Erythroblast (primary cell): ENCODE measurements around the gene HAPSTR1.
"Not testable (repeated sequence)": the region's sequence is repeated elsewhere in the genome, so short reads cannot be mapped to it uniquely, and the experiment has no call there.

Source experiments
- DNase-seq, 2 experiments: peaks; one replicate each; lab custom pipeline; 2025; lab: John Stamatoyannopoulos, UW
- GATA1 ChIP-seq: IDR thresholded peaks from 2 replicates; pipeline ENCODE4 v1.6.1; 2011; ENCODE audit warnings: low read depth, mild to moderate bottlenecking, control low read depth, low read length, moderate library complexity
- POLR2A ChIP-seq: IDR thresholded peaks from 2 replicates; pipeline ENCODE4 v1.6.1; 2011; ENCODE audit warnings: mild to moderate bottlenecking, low read length

Gene HAPSTR1

DNA sequence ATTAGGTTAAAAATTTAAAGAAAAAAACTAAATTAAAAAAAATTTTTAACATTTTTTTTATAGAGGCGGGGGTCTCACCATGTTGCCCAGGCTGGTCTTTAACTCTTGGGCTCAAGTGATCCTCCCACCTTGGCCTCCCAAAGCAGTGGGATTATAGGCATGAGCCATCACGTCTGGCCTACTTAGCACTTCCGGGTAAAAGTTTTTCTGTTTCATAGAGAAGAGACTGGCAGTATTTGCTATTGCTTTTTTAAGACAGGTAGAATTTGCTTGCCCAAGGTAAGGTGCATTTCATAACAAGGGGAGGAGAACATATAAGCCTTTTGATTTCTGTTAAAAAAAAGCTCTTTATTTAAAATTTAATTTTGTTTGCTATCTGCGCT lies 12.0 kb upstream of the HAPSTR1 start:
- TF ChIP-seq POLR2A, result no peak
- no peak for TF ChIP-seq GATA1
- DNase-seq, result no peak

DNA sequence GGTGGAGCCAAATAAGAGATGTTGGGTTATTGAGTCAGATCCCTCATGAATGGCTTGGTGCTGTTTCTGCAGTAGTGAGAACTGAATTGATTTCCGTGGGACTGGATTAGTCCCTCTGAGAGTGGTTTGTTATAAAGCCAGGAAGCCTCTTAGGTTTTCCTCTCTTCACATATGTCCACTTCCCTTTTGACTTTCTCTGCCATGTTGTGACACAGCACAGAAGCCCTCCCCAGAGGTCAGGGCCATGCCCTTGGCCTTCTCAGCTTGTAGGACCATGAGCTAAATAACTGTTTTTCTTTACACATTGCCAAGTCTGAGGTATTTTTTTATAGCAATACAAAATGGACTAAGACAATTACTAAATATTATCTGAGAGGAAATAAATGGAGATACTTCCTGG lies 10.3 kb upstream of the HAPSTR1 start:
- TF ChIP-seq GATA1 (no peak), POLR2A (no peak)
- no peak for DNase-seq

DNA sequence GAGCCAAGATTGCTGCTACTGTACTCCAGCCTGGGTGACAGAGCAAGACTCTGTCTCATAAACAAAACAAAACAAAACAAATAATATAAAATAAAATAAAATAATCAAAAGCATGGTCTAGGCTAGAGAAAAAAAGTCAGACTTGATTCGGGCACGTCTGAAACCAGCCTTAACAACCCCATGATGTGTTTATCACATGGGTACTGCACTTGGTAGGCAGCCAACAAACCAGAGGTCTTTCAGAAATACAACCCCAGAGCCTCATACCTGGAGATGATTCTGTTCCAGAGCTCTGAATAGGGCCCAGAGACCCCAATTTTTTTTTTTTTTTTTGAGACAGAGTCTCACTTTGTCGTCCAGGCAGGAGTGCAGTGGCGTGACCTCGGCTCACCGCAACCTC lies 9.6 kb upstream of the HAPSTR1 start:
- no peak for DNase-seq
- TF ChIP-seq POLR2A, result no peak
- no peak for TF ChIP-seq GATA1

DNA sequence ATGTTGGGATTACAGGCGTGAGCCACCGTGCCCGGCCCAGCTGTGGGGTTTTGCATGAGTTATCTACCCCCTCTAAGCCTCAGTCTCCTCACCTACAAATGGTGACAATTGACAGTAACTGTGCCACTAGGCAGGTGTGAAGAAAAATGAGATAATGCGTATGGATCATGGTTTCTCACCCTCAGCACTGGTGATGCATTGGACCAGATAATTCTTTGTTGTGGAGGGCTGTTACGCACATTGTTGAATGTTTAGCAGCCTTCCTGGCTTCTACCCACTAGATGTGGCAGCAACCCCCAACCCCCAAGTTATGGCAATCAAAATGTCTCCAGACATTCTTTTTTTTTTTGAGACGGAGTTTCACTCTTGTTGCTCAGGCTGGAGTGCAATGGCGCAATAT lies 9.0 kb upstream of the HAPSTR1 start:
- TF ChIP-seq GATA1, result no peak
- no peak for TF ChIP-seq POLR2A
- DNase-seq, result no peak

DNA sequence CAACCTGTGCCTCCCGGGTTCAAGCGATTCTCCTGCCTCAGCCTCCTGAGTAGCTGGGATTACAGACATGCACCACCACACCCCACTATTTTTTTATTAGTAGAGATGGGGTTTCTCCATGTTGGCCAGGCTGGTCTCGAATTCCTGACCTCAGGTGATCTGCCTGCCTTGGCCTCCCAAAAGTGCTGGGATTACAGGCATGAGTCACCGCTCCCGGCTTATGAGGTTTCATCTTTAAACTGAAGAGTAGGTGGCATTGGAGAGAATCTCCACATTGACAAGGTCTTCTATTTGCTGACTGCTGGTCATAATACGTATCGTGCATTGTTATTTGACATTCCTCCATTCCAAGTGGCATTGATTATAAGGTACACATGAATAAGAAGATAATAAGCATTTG lies 3.7 kb upstream of the HAPSTR1 start:
- DNase-seq, result not testable (repeated sequence)

DNA sequence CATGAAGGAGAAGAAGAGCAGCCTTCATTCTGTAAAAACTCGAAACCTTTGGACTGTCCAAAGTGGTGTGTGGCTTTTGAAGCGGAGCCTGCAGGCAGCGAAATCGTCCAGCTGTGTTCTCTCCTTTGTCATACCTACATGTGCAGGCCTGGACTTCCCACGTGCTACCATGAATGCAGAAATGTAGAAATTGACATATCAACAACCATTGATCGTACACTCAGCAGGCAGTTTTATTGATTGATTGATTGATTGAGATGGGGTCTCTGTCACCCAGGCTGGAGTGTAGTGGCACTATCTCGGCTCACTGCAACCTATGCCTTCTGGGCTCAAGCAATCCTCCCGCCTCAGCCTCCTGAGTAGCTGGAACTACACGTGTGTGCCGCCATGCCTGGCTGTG lies 2.6 kb upstream of the HAPSTR1 start:
- no peak for DNase-seq
- no peak for TF ChIP-seq GATA1
- no peak for TF ChIP-seq POLR2A

DNA sequence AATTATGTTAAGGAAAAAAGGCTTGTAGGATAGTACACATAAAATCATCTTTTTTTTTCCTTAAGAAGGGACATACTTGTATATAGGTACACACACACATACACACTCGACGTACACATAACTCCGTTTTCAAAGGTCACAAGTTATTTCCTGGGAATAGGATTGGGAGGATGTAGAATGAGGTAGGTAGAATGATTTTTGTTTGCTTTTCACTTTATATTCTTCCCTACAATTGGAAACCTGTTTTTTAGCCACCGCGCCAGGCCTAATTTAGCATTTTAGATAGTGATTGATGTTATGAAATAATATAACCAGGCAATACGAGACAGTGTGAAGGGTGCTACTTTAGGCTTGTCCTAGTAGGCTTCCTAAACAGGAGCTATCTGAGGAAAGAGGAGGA lies 1.8 kb upstream of the HAPSTR1 start:
- no peak for DNase-seq
- TF ChIP-seq POLR2A, result no peak
- TF ChIP-seq GATA1, result no peak

DNA sequence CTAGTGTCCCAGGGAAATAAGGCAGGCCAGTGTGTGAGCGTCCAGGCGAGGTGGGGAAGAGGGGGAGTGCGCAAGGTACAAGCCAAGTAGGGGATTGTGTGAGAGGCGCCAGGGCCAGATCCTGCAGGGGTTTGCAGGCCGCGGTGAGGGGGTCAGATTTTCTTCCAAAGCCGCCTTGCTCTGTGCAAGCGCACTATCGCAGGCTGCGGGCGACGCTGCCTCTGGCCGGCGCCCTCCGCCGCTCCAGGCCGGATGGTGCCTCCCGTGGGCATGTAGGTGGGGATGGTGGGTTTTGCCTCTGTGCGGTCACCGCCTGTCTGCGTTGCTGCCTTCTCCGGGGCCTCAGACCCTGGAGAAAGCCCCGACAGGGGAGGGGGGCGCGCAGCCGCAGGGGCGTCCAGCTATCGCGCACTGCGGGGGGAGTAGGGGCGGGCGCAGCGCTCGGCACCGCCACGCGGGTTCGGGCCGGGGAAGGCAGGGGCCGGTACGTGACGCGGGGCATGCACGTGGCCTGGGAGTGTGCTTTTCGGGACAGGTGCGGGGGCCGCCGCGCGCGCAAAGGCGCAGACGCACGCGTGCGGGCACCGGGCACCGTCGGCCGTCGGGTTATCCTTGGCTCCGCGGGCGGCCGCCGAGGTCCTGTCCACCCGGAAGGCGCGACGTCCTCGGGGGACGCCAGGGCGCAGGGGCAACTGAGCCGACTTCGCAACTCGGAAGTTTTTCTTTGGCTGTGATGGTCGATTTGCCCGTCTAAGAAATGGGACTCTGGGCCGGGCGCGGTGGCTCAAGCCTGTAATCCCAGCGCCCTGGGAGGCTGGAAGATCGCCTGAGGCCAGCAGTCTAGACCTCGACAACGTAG lies 1.1 kb upstream of the HAPSTR1 start:
- no peak for TF ChIP-seq POLR2A
- TF ChIP-seq GATA1, result no peak
- DNase-seq, result peak; percentile 74

DNA sequence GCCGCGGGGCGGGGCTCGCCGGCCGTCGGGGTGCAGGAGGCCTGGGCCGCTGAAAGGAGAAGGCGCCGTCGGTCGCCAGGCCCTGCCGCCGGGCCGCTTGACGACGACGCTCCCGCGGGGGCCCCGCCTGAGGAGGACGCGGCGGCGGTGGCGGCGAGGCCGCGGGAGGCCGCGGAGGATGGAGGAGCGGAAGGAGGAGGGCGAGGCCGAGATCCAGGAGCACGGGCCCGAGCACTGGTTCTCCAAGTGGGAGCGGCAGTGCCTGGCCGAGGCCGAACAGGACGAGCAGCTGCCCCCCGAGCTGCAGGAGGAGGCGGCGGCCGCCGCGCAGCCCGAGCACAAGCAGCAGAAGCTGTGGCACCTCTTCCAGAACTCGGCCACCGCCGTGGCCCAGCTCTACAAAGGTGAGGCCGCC lies 430 bp downstream of the HAPSTR1 start:
- DNase-seq, result peak; percentile 73 to 85
- TF ChIP-seq GATA1 (no peak), POLR2A (no peak)

DNA sequence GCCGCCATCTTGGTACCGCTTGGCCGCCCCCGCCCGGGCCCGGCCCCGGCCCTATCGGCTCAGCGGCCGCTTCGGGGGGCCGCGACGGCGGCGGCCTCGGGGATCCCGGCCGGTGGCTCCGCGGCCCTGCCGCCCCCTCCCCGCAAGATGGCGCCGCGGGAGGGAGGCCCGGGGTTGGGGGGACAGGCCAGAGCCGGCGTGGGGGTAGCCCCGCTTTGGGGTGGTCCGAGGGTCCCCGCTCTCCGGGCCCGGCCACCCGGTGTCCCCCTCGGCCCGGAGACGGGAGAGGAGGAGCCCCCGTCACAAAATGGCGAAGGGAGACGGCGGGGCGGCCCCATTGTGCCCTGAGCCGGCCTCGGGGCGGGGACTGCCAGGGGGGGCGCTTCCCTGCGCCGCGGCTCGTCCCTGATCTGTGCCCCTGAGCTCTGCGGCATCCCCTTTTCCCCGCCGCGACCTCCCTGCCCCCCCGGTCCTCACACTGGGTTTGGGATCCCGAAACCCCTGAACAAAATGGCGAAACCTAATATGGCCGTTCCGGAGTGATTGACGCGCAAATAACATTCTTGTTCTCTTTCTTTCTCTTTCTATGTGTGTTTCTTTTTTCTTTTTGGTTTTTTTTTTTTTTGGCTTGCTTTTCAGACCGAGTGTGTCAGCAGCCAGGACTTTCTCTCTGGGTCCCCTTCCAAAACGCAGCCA lies 986 bp downstream of the HAPSTR1 start:
- peak; percentile 57 to 75 for DNase-seq
- TF ChIP-seq POLR2A (no peak), GATA1 (no peak)

DNA sequence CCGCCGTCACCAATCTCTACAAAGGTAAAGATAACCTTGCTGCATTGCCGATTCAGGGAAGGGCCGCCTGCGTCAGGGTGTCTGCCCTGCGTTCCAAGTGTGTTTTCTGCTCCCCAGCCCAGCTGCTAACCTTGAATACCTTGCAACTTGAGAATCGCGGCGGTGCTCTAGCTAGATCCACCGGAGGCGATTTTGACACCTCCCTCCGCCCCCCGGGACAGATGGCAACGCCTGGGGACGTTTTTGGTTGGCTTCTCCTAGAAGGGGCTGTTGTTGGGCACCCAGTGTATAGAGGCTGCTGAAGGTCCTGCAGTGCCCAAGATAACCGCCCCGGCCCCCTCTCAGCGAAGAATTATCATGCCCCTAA lies 1.5 kb downstream of the HAPSTR1 start:
- TF ChIP-seq POLR2A, result no peak
- TF ChIP-seq GATA1, result no peak
- DNase-seq, result peak; percentile 72 to 75

DNA sequence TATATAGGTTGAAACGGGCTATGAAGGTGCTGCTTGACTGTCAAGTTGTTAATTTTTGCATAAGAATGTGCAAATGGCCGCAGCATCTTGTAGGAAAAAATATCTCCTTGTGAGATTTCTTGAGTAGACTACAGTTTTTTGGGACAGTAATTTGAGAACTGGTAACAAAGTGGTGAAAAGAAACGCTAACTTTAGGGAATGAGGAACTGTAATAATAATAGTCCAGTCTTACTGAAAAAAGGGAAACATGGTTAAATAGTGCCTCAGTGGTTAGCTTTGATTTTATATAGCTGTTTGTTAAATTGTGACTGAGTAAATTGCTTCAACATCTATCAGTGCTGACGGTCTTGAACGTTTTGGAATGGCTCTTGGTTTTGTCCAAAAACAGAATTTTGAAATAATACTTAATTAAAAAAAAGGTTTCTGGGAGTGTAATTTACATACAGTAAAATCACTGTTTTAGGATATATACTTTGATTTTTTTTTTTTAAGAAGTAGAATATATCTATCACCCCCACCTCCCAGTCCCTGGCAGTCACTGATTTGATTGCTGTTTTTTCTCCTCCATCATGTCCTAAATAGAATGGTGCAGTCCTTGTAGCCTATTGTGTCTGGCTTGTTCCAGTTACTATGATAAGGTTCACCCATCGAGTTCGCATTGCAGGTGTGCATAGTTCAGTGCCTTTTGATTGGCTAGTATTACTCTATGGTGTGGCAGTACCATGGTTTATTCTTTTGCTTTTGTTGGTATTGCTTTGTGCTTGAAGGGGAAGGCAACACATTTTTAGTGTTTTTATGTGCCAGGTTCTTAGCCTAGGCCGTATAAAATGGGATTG lies 2.8 kb downstream of the HAPSTR1 start:
- DNase-seq, result no peak

DNA sequence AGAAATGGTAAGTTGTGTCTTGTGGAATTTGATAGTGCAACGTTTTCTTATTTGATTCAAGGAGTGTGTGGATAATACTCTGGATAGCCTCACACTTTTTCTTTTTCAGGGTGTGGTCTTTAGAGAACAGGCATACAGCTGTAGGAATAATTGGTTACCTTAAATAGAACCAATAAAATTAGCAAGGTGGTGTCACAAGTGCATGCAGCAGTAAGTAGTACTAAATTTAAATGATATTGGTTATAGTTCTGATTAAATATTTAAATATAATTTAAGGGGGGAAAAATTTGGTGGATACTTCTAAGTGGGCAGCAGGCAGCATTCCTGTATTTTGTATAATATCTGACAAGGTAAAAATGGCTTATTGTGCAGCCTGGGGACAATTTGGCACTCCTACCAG lies 3.7 kb downstream of the HAPSTR1 start:
- no peak for DNase-seq
- TF ChIP-seq POLR2A, result no peak
- no peak for TF ChIP-seq GATA1

More for the DNA sequence above, 2.8 kb downstream of the HAPSTR1 start:
- no peak for TF ChIP-seq POLR2A
- TF ChIP-seq GATA1, result no peak
